HCT116 (cell line): Measurements from ENCODE around the gene HSDL2.

ENCODE experiments used
- POLR2A ChIP-seq: IDR thresholded peaks from 2 replicates; pipeline ENCODE4 v1.7.0; 2011; ENCODE audit warnings: borderline replicate concordance; ENCODE audit not compliant: insufficient read depth, insufficient read length; ENCODE audit errors: extremely low read depth
- POLR2AphosphoS5 ChIP-seq: IDR thresholded peaks from 2 replicates; pipeline ENCODE4 v1.6.1; 2011; ENCODE audit warnings: mild to moderate bottlenecking, low read depth, low read length, moderate library complexity
- RAD21 ChIP-seq: IDR thresholded peaks from 2 replicates; pipeline ENCODE4 v1.6.1; 2012; ENCODE audit warnings: low read depth, mild to moderate bottlenecking
- SP1 ChIP-seq: IDR thresholded peaks from 2 replicates; pipeline ENCODE4 v1.6.1; 2012; ENCODE audit warnings: low read depth
- SRF ChIP-seq: IDR thresholded peaks from 2 replicates; pipeline ENCODE4 v1.6.1; 2012; ENCODE audit warnings: low read depth
- ZNF274 ChIP-seq: fragments of 200-500 bp; sonication (Bioruptor generic); IDR thresholded peaks from 2 replicates; pipeline ENCODE4 v1.6.1; 2014; ENCODE audit warnings: mild to moderate bottlenecking, low read depth, low read length, inconsistent platforms
- TF ChIP-seq, protein P1 (sequence below), 3 experiments: fragments of 200-600 bp in 1 of 3; sonication (generic) in 1 of 3; IDR thresholded peaks in 2 of 3; conservative IDR thresholded peaks in 1 of 3; 2 replicates each; pipeline ENCODE4 v1.5.1; 2012 to 2017; ENCODE audit warnings: low read depth in 2 of 3, low read length in 2 of 3, antibody characterized with exemption in 1 of 3, borderline replicate concordance in 1 of 3, control low read depth in 1 of 3, mild to moderate bottlenecking in 1 of 3, mixed read lengths in 1 of 3, mixed run types in 1 of 3, moderate library complexity in 1 of 3; ENCODE audit not compliant: insufficient read depth in 1 of 3
- TF ChIP-seq, protein P2 (sequence below): IDR thresholded peaks from 2 replicates; pipeline ENCODE4 v1.6.1; 2012
- TF ChIP-seq, protein P3 (sequence below): IDR thresholded peaks from 2 replicates; pipeline ENCODE4 v1.6.1; 2011; ENCODE audit warnings: mild to moderate bottlenecking, low read length, moderate library complexity; ENCODE audit not compliant: insufficient replicate concordance; ENCODE audit errors: extremely low read depth

DNA sequence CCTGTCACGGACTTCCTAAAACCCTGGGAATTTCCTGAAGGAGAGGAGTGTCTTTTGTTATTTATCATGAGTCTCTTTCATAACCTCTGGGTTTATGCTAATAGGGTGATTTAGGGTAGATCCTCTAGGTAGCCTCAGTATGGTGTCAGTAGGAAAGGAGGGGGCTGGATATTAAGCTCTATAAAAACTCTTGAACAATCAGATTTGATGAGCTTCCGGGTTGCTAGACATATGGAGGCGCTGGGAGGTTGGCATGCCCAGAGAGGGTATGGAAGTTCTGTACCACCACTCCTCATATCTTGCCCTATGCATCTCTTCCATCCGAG is 30.9 kb upstream of the HSDL2 start:
- TF ChIP-seq, protein P1, sequence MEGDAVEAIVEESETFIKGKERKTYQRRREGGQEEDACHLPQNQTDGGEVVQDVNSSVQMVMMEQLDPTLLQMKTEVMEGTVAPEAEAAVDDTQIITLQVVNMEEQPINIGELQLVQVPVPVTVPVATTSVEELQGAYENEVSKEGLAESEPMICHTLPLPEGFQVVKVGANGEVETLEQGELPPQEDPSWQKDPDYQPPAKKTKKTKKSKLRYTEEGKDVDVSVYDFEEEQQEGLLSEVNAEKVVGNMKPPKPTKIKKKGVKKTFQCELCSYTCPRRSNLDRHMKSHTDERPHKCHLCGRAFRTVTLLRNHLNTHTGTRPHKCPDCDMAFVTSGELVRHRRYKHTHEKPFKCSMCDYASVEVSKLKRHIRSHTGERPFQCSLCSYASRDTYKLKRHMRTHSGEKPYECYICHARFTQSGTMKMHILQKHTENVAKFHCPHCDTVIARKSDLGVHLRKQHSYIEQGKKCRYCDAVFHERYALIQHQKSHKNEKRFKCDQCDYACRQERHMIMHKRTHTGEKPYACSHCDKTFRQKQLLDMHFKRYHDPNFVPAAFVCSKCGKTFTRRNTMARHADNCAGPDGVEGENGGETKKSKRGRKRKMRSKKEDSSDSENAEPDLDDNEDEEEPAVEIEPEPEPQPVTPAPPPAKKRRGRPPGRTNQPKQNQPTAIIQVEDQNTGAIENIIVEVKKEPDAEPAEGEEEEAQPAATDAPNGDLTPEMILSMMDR (IDR thresholded peaks at IDR 0.05 in 2 of 3, conservative IDR thresholded peaks at IDR 0.05 in 1 of 3; ENCODE audit: borderline replicate concordance in 1 of 3, insufficient read depth in 1 of 3, low read depth in 2 of 3, low read length in 2 of 3), result no peak
- TF ChIP-seq POLR2AphosphoS5, result no peak
- TF ChIP-seq ZNF274, result no peak
- no peak for TF ChIP-seq POLR2A
- TF ChIP-seq, protein P2, sequence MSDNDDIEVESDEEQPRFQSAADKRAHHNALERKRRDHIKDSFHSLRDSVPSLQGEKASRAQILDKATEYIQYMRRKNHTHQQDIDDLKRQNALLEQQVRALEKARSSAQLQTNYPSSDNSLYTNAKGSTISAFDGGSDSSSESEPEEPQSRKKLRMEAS, result no peak
- TF ChIP-seq SRF, result no peak
- TF ChIP-seq, protein P3, sequence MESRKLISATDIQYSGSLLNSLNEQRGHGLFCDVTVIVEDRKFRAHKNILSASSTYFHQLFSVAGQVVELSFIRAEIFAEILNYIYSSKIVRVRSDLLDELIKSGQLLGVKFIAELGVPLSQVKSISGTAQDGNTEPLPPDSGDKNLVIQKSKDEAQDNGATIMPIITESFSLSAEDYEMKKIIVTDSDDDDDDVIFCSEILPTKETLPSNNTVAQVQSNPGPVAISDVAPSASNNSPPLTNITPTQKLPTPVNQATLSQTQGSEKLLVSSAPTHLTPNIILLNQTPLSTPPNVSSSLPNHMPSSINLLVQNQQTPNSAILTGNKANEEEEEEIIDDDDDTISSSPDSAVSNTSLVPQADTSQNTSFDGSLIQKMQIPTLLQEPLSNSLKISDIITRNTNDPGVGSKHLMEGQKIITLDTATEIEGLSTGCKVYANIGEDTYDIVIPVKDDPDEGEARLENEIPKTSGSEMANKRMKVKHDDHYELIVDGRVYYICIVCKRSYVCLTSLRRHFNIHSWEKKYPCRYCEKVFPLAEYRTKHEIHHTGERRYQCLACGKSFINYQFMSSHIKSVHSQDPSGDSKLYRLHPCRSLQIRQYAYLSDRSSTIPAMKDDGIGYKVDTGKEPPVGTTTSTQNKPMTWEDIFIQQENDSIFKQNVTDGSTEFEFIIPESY, result no peak
- no peak for TF ChIP-seq RAD21
- no peak for TF ChIP-seq SP1
